ENCODE data around the gene GAS7.

Gene GAS7

GRCh38 chr17:10192972-10193371, 5.4 kb downstream of the GAS7 start:
- Mint-ChIP-seq H3K36me3 (ENCODE audit: low read depth) (peaks cover 3% of the 10 kb centered on the region), H3K4me3 (no peak overlapping the region), H3K9me3 (peaks cover 21% of the 10 kb centered on the region), H3K4me1 (ENCODE audit: low read depth) (no peaks in the 10 kb centered on the region), H3K27me3 (peaks cover 18% of the 10 kb centered on the region), H3K27ac (no peak overlapping the region)
- DNase-seq: no peak

GRCh38 chr17:10192461-10192860, 5.9 kb downstream of the GAS7 start:
- peaks cover 21% of the 10 kb centered on the region for H3K9me3 Mint-ChIP-seq
- no peak for DNase-seq
- H3K27ac Mint-ChIP-seq: no peak overlapping the region
- H3K27me3 Mint-ChIP-seq: peaks cover 18% of the 10 kb centered on the region
- no peaks in the 10 kb centered on the region for H3K4me1 Mint-ChIP-seq (ENCODE audit: low read depth)
- H3K36me3 Mint-ChIP-seq (ENCODE audit: low read depth): peaks cover 3% of the 10 kb centered on the region
- no peak overlapping the region for H3K4me3 Mint-ChIP-seq

GRCh38 chr17:10187456-10187855, 10.9 kb downstream of the GAS7 start:
- Mint-ChIP-seq H3K4me1 (ENCODE audit: low read depth) (no peaks in the 10 kb centered on the region), H3K4me3 (no peak overlapping the region), H3K36me3 (ENCODE audit: low read depth) (no peaks in the 10 kb centered on the region)

GRCh38 chr17:10186771-10187410, 11.5 kb downstream of the GAS7 start:
- peaks cover 3% of the 10 kb centered on the region for H3K27me3 Mint-ChIP-seq
- no peaks in the 10 kb centered on the region for H3K4me1 Mint-ChIP-seq (ENCODE audit: low read depth)
- no peaks in the 10 kb centered on the region for H3K36me3 Mint-ChIP-seq (ENCODE audit: low read depth)
- DNase-seq: no peak
- no peak overlapping the region for H3K27ac Mint-ChIP-seq
- no peak overlapping the region for H3K4me3 Mint-ChIP-seq
- H3K9me3 Mint-ChIP-seq: no peaks in the 10 kb centered on the region

More at GRCh38 chr17:10187456-10187855, 10.9 kb downstream of the GAS7 start:
- Mint-ChIP-seq H3K9me3 (no peaks in the 10 kb centered on the region), H3K27ac (no peak overlapping the region), H3K27me3 (peaks cover 3% of the 10 kb centered on the region)
- DNase-seq: no peak

GRCh38 chr17:10183931-10184930, 14.2 kb downstream of the GAS7 start:
- Mint-ChIP-seq H3K9me3 (no peaks in the 10 kb centered on the region), H3K27me3 (peaks cover 3% of the 10 kb centered on the region), H3K4me1 (ENCODE audit: low read depth) (no peaks in the 10 kb centered on the region), H3K27ac (no peak overlapping the region), H3K4me3 (no peak overlapping the region), H3K36me3 (ENCODE audit: low read depth) (no peaks in the 10 kb centered on the region)
- DNase-seq: no peak

GRCh38 chr17:10182785-10183184, 15.6 kb downstream of the GAS7 start:
- Mint-ChIP-seq H3K9me3 (no peaks in the 10 kb centered on the region), H3K4me3 (no peak overlapping the region), H3K27ac (no peak overlapping the region), H3K36me3 (ENCODE audit: low read depth) (no peaks in the 10 kb centered on the region), H3K4me1 (ENCODE audit: low read depth) (no peaks in the 10 kb centered on the region), H3K27me3 (no peaks in the 10 kb centered on the region)
- no peak for DNase-seq

- H3K27ac Mint-ChIP-seq: no peak overlapping the region
- H3K9me3 Mint-ChIP-seq: no peaks in the 10 kb centered on the region
- H3K4me1 Mint-ChIP-seq (ENCODE audit: low read depth): no peaks in the 10 kb centered on the region
- DNase-seq: no peak
- H3K4me3 Mint-ChIP-seq: no peak overlapping the region
- no peaks in the 10 kb centered on the region for H3K36me3 Mint-ChIP-seq (ENCODE audit: low read depth)
- no peaks in the 10 kb centered on the region for H3K27me3 Mint-ChIP-seq
Measured at GRCh38 chr17:10178506-10178991, 19.9 kb downstream of the GAS7 start.

- Mint-ChIP-seq H3K9me3 (no peaks in the 10 kb centered on the region), H3K27me3 (peaks cover 2% of the 10 kb centered on the region), H3K4me3 (no peak overlapping the region), H3K27ac (no peak overlapping the region), H3K4me1 (ENCODE audit: low read depth) (no peaks in the 10 kb centered on the region), H3K36me3 (ENCODE audit: low read depth) (no peaks in the 10 kb centered on the region)
- DNase-seq: no peak
Measured at GRCh38 chr17:10177913-10178505, 20.4 kb downstream of the GAS7 start.

GRCh38 chr17:10177131-10177912, 21.1 kb downstream of the GAS7 start:
- no peak for DNase-seq
- no peaks in the 10 kb centered on the region for H3K9me3 Mint-ChIP-seq
- H3K4me3 Mint-ChIP-seq: no peak overlapping the region
- peaks cover under 1% of the 10 kb centered on the region for H3K4me1 Mint-ChIP-seq (ENCODE audit: low read depth)
- no peaks in the 10 kb centered on the region for H3K36me3 Mint-ChIP-seq (ENCODE audit: low read depth)
- H3K27ac Mint-ChIP-seq: no peak overlapping the region
- peaks cover 8% of the 10 kb centered on the region for H3K27me3 Mint-ChIP-seq

GRCh38 chr17:10173913-10174312, 24.5 kb downstream of the GAS7 start:
- H3K36me3 Mint-ChIP-seq (ENCODE audit: low read depth): no peaks in the 10 kb centered on the region
- DNase-seq: no peak

GRCh38 chr17:10172778-10173177, 25.6 kb downstream of the GAS7 start:
- no peak for DNase-seq
- peaks cover 14% of the 10 kb centered on the region for H3K4me1 Mint-ChIP-seq (ENCODE audit: low read depth)
- H3K9me3 Mint-ChIP-seq: no peaks in the 10 kb centered on the region
- H3K4me3 Mint-ChIP-seq: no peak overlapping the region
- no peaks in the 10 kb centered on the region for H3K36me3 Mint-ChIP-seq (ENCODE audit: low read depth)
- no peak overlapping the region for H3K27ac Mint-ChIP-seq
- H3K27me3 Mint-ChIP-seq: peaks cover 33% of the 10 kb centered on the region

More at GRCh38 chr17:10173913-10174312, 24.5 kb downstream of the GAS7 start:
- Mint-ChIP-seq H3K27me3 (peaks cover 33% of the 10 kb centered on the region), H3K27ac (no peak overlapping the region), H3K4me1 (ENCODE audit: low read depth) (peaks cover 14% of the 10 kb centered on the region), H3K9me3 (no peaks in the 10 kb centered on the region), H3K4me3 (no peak overlapping the region)

- no peaks in the 10 kb centered on the region for H3K36me3 Mint-ChIP-seq (ENCODE audit: low read depth)
- H3K9me3 Mint-ChIP-seq: no peaks in the 10 kb centered on the region
- peaks cover 14% of the 10 kb centered on the region for H3K4me1 Mint-ChIP-seq (ENCODE audit: low read depth)
- H3K27ac Mint-ChIP-seq: no peak overlapping the region
- H3K27me3 Mint-ChIP-seq: peaks cover 33% of the 10 kb centered on the region
- H3K4me3 Mint-ChIP-seq: no peak overlapping the region
- DNase-seq: no peak
Measured at GRCh38 chr17:10172241-10172741, 26.1 kb downstream of the GAS7 start.

- Mint-ChIP-seq H3K36me3 (ENCODE audit: low read depth) (no peaks in the 10 kb centered on the region), H3K9me3 (no peaks in the 10 kb centered on the region), H3K4me1 (ENCODE audit: low read depth) (peaks cover 14% of the 10 kb centered on the region), H3K4me3 (no peak overlapping the region), H3K27ac (no peak overlapping the region), H3K27me3 (peaks cover 33% of the 10 kb centered on the region)
- DNase-seq: no peak
Measured at GRCh38 chr17:10171581-10171981, 26.8 kb downstream of the GAS7 start.

GRCh38 chr17:10171122-10171571, 27.3 kb downstream of the GAS7 start:
- H3K9me3 Mint-ChIP-seq: no peaks in the 10 kb centered on the region
- H3K27me3 Mint-ChIP-seq: peaks cover 33% of the 10 kb centered on the region
- H3K27ac Mint-ChIP-seq: no peak overlapping the region
- peaks cover 14% of the 10 kb centered on the region for H3K4me1 Mint-ChIP-seq (ENCODE audit: low read depth)
- no peak overlapping the region for H3K4me3 Mint-ChIP-seq
- no peaks in the 10 kb centered on the region for H3K36me3 Mint-ChIP-seq (ENCODE audit: low read depth)
- DNase-seq: no peak

Data from activated T-cell treated with anti-CD3 and anti-CD28 coated beads, Interleukin-2, amount 50 U/mL, for 24 hours (primary cell).